DND-41 (cell line): ENCODE data around the gene PHKB.
"Not testable (repeated sequence)": the region's sequence is repeated elsewhere in the genome, so short reads cannot be mapped to it uniquely, and the experiment has no call there.

Source experiments
- EZH2 ChIP-seq: IDR thresholded peaks from 3 replicates; pipeline ENCODE4 v1.6.1; 2012; ENCODE audit warnings: borderline replicate concordance, low read depth, mild to moderate bottlenecking, moderate library complexity, low read length, inconsistent platforms; ENCODE audit not compliant: severe bottlenecking
- TF ChIP-seq, protein P1 (sequence below): IDR thresholded peaks from 2 replicates; pipeline ENCODE4 v1.5.1; 2012; ENCODE audit warnings: borderline replicate concordance, low read length, moderate library complexity, mild to moderate bottlenecking; ENCODE audit not compliant: poor library complexity, severe bottlenecking; ENCODE audit errors: extremely low read depth

DNA sequence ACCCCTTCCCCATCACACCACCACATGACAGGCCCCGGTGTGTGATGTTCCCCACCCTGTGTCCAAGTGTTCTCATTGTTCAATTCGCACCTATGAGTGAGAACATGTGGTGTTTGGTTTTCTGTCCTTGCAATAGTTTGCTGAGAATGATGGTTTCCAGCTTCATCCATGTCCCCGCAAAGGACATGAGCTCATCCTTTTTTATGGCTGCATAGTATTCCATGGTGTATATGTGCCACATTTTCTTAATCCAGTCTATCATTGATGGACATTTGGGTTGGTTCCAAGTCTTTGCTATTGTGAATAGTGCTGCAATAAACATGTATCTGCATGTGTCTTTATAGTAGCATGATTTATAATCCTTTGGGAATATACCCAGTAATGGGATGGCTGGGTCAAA lies 80.0 kb downstream of the PHKB start:
- TF ChIP-seq, protein P1, sequence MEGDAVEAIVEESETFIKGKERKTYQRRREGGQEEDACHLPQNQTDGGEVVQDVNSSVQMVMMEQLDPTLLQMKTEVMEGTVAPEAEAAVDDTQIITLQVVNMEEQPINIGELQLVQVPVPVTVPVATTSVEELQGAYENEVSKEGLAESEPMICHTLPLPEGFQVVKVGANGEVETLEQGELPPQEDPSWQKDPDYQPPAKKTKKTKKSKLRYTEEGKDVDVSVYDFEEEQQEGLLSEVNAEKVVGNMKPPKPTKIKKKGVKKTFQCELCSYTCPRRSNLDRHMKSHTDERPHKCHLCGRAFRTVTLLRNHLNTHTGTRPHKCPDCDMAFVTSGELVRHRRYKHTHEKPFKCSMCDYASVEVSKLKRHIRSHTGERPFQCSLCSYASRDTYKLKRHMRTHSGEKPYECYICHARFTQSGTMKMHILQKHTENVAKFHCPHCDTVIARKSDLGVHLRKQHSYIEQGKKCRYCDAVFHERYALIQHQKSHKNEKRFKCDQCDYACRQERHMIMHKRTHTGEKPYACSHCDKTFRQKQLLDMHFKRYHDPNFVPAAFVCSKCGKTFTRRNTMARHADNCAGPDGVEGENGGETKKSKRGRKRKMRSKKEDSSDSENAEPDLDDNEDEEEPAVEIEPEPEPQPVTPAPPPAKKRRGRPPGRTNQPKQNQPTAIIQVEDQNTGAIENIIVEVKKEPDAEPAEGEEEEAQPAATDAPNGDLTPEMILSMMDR = not testable (repeated sequence)
- TF ChIP-seq EZH2 = not testable (repeated sequence)
